Measurements from ENCODE around the gene ALDOB. TPM values are rescaled to one million over a fixed set of nuclear protein-coding genes. Genes with fewer than 3 reads are reported as not detected.
A peak's percentile ranks its signal among the peaks of the same experiment; 100 is the strongest.

ALDOB gene
- total and polyA plus RNA-seq, 2 of the 13 experiments (the other 11 are each of a cell fraction or from before 2014, with no cell fraction given) = 0.29 to 0.97 TPM

DNA sequence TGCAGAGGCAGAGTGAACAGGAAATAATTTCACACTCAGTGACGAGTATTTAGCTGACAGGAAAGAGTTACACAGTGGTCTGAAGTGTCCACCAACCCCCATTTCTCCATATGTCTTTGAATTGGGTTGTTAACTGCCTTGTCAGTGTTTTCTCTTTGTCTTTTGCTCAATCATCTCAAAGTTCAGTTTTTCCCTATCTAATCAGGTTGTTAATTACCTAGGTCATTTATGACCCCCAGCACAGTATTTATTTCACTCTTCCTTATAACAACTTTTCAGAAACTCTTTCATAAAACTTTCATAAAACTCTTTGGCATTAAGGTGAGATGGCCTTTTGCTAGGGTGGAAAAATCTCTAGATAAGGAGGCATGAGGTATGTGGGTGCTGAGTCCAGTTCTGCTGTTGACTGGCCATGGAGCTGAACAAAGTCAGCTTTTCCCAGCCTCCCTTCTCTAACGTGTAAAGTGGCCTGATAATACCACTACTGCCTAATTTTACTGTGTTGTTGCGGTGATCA, 5.2 kb upstream of the ALDOB start (continued):
- TF ChIP-seq FOXO4 (CRISPR knock-in tag; conservative IDR thresholded peaks at IDR 0.05) (no peak), ZSCAN9 (CRISPR knock-in tag; IDR thresholded peaks at IDR 0.05; ENCODE audit: borderline replicate concordance) (no peak), MED1 (CRISPR knock-in tag; IDR thresholded peaks at IDR 0.05) (peak; percentile 36; the same call in 1 of the 2 replicates), ELF3 (CRISPR knock-in tag; IDR thresholded peaks at IDR 0.05) (peak; percentile 52; the same call in 1 of the 2 replicates), ZNF468 (CRISPR knock-in tag; IDR thresholded peaks at IDR 0.05) (no peak), ZNF124 (CRISPR knock-in tag; IDR thresholded peaks at IDR 0.05) (peak; percentile 62; the same call in 1 of the 2 replicates), ZBTB43 (CRISPR knock-in tag; conservative IDR thresholded peaks at IDR 0.05) (peak; percentile 57; the same call in 1 of the 2 replicates), ISL2 (CRISPR knock-in tag; IDR thresholded peaks at IDR 0.05) (0 out of 2 replicates have a peak, but pooled peaks have one; percentile 53), NR2F6 (IDR thresholded peaks at IDR 0.05) (0 out of 2 replicates have a peak, but pooled peaks have one; percentile 25), NR2F6 (CRISPR knock-in tag; IDR thresholded peaks at IDR 0.05) (no peak), ZFY (CRISPR knock-in tag; IDR thresholded peaks at IDR 0.05) (0 out of 2 replicates have a peak, but pooled peaks have one; percentile 18), GATAD2A (CRISPR knock-in tag; IDR thresholded peaks at IDR 0.05) (peak; percentile 50; the same call in 1 of the 2 replicates), SOX6 (IDR thresholded peaks at IDR 0.05) (no peak), SOX6 (CRISPR knock-in tag; IDR thresholded peaks at IDR 0.05) (peak; percentile 77), CHD4 (IDR thresholded peaks at IDR 0.05; ENCODE audit: borderline replicate concordance, low read length) (peak; percentile 23; the same call in 1 of the 2 replicates), HNF4G (IDR thresholded peaks at IDR 0.05; ENCODE audit: borderline replicate concordance, low read depth, low read length) (peak; percentile 55; the same call in 1 of the 2 replicates), HNF4G (CRISPR knock-in tag; IDR thresholded peaks at IDR 0.05; ENCODE audit: borderline replicate concordance, low read depth) (no peak), NR2C2 (CRISPR knock-in tag; IDR thresholded peaks at IDR 0.05; ENCODE audit: borderline replicate concordance) (peak; percentile 19; the same call in 1 of the 2 replicates), PAXIP1 (CRISPR knock-in tag; conservative IDR thresholded peaks at IDR 0.05) (peak; percentile 78), ZBTB7B (CRISPR knock-in tag; IDR thresholded peaks at IDR 0.05) (peak; percentile 39; the same call in 1 of the 2 replicates), ASH2L (IDR thresholded peaks at IDR 0.05; ENCODE audit: insufficient read length, low read depth, low read length) (peak; percentile 55), IRF2 (CRISPR knock-in tag; IDR thresholded peaks at IDR 0.05) (peak; percentile 30; the same call in 1 of the 2 replicates)
- TF ChIP-seq, protein P1, sequence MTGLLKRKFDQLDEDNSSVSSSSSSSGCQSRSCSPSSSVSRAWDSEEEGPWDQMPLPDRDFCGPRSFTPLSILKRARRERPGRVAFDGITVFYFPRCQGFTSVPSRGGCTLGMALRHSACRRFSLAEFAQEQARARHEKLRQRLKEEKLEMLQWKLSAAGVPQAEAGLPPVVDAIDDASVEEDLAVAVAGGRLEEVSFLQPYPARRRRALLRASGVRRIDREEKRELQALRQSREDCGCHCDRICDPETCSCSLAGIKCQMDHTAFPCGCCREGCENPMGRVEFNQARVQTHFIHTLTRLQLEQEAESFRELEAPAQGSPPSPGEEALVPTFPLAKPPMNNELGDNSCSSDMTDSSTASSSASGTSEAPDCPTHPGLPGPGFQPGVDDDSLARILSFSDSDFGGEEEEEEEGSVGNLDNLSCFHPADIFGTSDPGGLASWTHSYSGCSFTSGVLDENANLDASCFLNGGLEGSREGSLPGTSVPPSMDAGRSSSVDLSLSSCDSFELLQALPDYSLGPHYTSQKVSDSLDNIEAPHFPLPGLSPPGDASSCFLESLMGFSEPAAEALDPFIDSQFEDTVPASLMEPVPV (CRISPR knock-in tag; IDR thresholded peaks at IDR 0.05) = no peak
- TF ChIP-seq, protein P2, sequence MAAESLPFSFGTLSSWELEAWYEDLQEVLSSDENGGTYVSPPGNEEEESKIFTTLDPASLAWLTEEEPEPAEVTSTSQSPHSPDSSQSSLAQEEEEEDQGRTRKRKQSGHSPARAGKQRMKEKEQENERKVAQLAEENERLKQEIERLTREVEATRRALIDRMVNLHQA (CRISPR knock-in tag; IDR thresholded peaks at IDR 0.05) = no peak
